IMR-90 (cell line): ENCODE measurements around the gene SULT1B1. TPM values are rescaled to one million over a fixed set of nuclear protein-coding genes. Genes with fewer than 3 reads are reported as not detected.

ENCODE experiments used
- ATAC-seq: fragments of 200-7000 bp; cut with Tn5 transposase; 2 replicates; pipeline ENCODE4 v1.9.1; 2020; ENCODE audit warnings: low read depth, mild to moderate bottlenecking, moderate library complexity
- BruUV-seq: library from RNA; stranded (reverse); fragments of 400-500 nt; replicated peaks from 2 replicates; lab custom pipeline; 2021; lab: Mats Ljungman, UMichigan
- CTCF ChIA-PET: fragments of 300-600 bp; formaldehyde crosslinking; extraction: SDS; loops from one replicate; lab custom pipeline; 2021; ENCODE audit warnings: antibody characterized with exemption; lab: Yijun Ruan, JAX
- POLR2A ChIA-PET: fragments of 300-600 bp; sonication (Branson Sonifier 250); formaldehyde crosslinking; loops from one replicate; lab custom pipeline; 2022; ENCODE audit warnings: antibody characterized with exemption; ENCODE audit not compliant: unreplicated experiment; lab: Charles Lee
- DNase-seq: peaks from one replicate; pipeline ENCODE4 v3.0.0; 2013
- H2AFZ ChIP-seq: replicated peaks from 2 replicates; pipeline ENCODE3; 2013; ENCODE audit warnings: low read length, mild to moderate bottlenecking; ENCODE audit not compliant: poor library complexity
- H2AK5ac ChIP-seq: 2 replicates; pipeline ENCODE4 v1.6.1; 2013; ENCODE audit warnings: low read depth, low read length, inconsistent platforms
- H2AK9ac ChIP-seq: replicated peaks from 2 replicates; pipeline ENCODE3; 2013; ENCODE audit warnings: mild to moderate bottlenecking, low read depth, low read length, moderate library complexity; ENCODE audit not compliant: poor library complexity
- H2BK120ac ChIP-seq: 2 replicates; pipeline ENCODE4 v1.6.1; 2013; ENCODE audit warnings: low read depth, low read length, inconsistent platforms
- H2BK15ac ChIP-seq: 3 replicates; pipeline ENCODE4 v1.6.1; 2013; ENCODE audit warnings: low read depth, low read length, inconsistent platforms
- H2BK20ac ChIP-seq: 2 replicates; pipeline ENCODE4 v1.6.1; 2013; ENCODE audit warnings: low read depth, mild to moderate bottlenecking, inconsistent platforms, low read length, moderate library complexity
- H2BK5ac ChIP-seq: 2 replicates; pipeline ENCODE4 v1.6.1; 2013; ENCODE audit warnings: mild to moderate bottlenecking, low read depth, low read length, inconsistent platforms; ENCODE audit not compliant: poor library complexity, severe bottlenecking
- H3K14ac ChIP-seq: replicated peaks from 2 replicates; pipeline ENCODE4 v1.6.1; 2013; ENCODE audit warnings: low read depth, low read length, inconsistent platforms
- H3K18ac ChIP-seq: 2 replicates; pipeline ENCODE4 v1.6.1; 2013; ENCODE audit warnings: low read depth, low read length, control low read depth
- H3K23ac ChIP-seq: 2 replicates; pipeline ENCODE4 v1.6.1; 2013; ENCODE audit warnings: low read depth, low read length, inconsistent platforms
- H3K27ac ChIP-seq: 2 replicates; pipeline ENCODE4 v1.5.1; 2013; ENCODE audit warnings: mild to moderate bottlenecking, control low read depth, low read length; ENCODE audit not compliant: insufficient read depth
- H3K27me3 ChIP-seq: 2 replicates; pipeline ENCODE4 v1.6.1; 2013; ENCODE audit warnings: low read length; ENCODE audit not compliant: control insufficient read depth, insufficient read depth
- H3K36me3 ChIP-seq: 2 replicates; pipeline ENCODE4 v1.6.1; 2013; ENCODE audit warnings: low read length, mixed read lengths; ENCODE audit not compliant: control insufficient read depth, insufficient read depth
- H3K4ac ChIP-seq: 2 replicates; pipeline ENCODE4 v1.6.1; 2013; ENCODE audit warnings: low read depth, low read length, inconsistent platforms
- H3K4me1 ChIP-seq: 2 replicates; pipeline ENCODE4 v1.6.1; 2013; ENCODE audit warnings: low read length, mixed read lengths; ENCODE audit not compliant: control insufficient read depth, insufficient read depth
- H3K4me2 ChIP-seq: 2 replicates; pipeline ENCODE4 v1.6.1; 2013; ENCODE audit warnings: low read depth, mild to moderate bottlenecking, control low read depth, low read length, moderate library complexity
- H3K4me3 ChIP-seq: 2 replicates; pipeline ENCODE4 v1.5.1; 2013; ENCODE audit warnings: low read depth, mild to moderate bottlenecking, control low read depth, low read length, moderate library complexity; ENCODE audit not compliant: insufficient read depth
- H3K56ac ChIP-seq: 2 replicates; pipeline ENCODE4 v1.6.1; 2013; ENCODE audit warnings: low read length, inconsistent platforms; ENCODE audit not compliant: insufficient read depth; ENCODE audit errors: extremely low read depth
- H3K79me1 ChIP-seq, 2 experiments: 2 replicates each; pipeline ENCODE4 v1.6.1; 2013; ENCODE audit warnings: low read length in 2 of 2, inconsistent platforms in 1 of 2, low read depth in 1 of 2
- H3K9ac ChIP-seq: 2 replicates; pipeline ENCODE4 v1.6.1; 2013; ENCODE audit warnings: low read depth, low read length, control low read depth
- H3K9me1 ChIP-seq: 2 replicates; pipeline ENCODE4 v1.6.1; 2013; ENCODE audit warnings: low read length, inconsistent platforms; ENCODE audit not compliant: insufficient read depth
- H3K9me3 ChIP-seq: 2 replicates; pipeline ENCODE4 v1.6.1; 2013; ENCODE audit warnings: low read length; ENCODE audit not compliant: control insufficient read depth, insufficient read depth
- H4K20me1 ChIP-seq: 2 replicates; pipeline ENCODE4 v1.6.1; 2013; ENCODE audit warnings: low read length, inconsistent platforms; ENCODE audit not compliant: insufficient read depth
- H4K5ac ChIP-seq: 2 replicates; pipeline ENCODE4 v1.6.1; 2013; ENCODE audit warnings: mild to moderate bottlenecking, low read depth, low read length, control low read depth
- H4K8ac ChIP-seq, 2 experiments: 2 replicates each; pipeline ENCODE4 v1.6.1; 2013; ENCODE audit warnings: low read depth in 2 of 2, low read length in 2 of 2, control low read depth in 1 of 2, inconsistent platforms in 1 of 2
- H4K91ac ChIP-seq: 2 replicates; pipeline ENCODE4 v1.6.1; 2013; ENCODE audit warnings: low read depth, low read length, inconsistent platforms; ENCODE audit not compliant: insufficient read depth
- BHLHE40 ChIP-seq: fragments of 150-350 bp; IDR thresholded peaks from 2 replicates; pipeline ENCODE4 v1.6.1; 2016; ENCODE audit warnings: mild to moderate bottlenecking, low read depth, low read length
- CEBPB ChIP-seq: IDR thresholded peaks from 2 replicates; pipeline ENCODE4 v1.6.1; 2012; ENCODE audit warnings: low read depth, low read length, improper control_type of control experiment
- CHD1 ChIP-seq: IDR thresholded peaks from 2 replicates; pipeline ENCODE4 v1.6.1; 2012; ENCODE audit warnings: low read depth, low read length, improper control_type of control experiment
- CTCF ChIP-seq: conservative IDR thresholded peaks from 2 replicates; pipeline ENCODE4 v1.5.1; 2012; ENCODE audit warnings: mild to moderate bottlenecking, low read depth, low read length, improper control_type of control experiment
- ELK1 ChIP-seq: fragments of 150-350 bp; IDR thresholded peaks from 2 replicates; pipeline ENCODE4 v1.6.1; 2016; ENCODE audit warnings: low read depth, mild to moderate bottlenecking, low read length, moderate library complexity, borderline replicate concordance
- FOS ChIP-seq: fragments of 150-350 bp; IDR thresholded peaks from 2 replicates; pipeline ENCODE4 v1.6.1; 2016; ENCODE audit warnings: low read depth, low read length
- MAFK ChIP-seq: IDR thresholded peaks from 2 replicates; pipeline ENCODE4 v1.6.1; 2012; ENCODE audit warnings: low read depth, low read length, improper control_type of control experiment
- MAZ ChIP-seq: IDR thresholded peaks from 2 replicates; pipeline ENCODE4 v1.6.1; 2012; ENCODE audit warnings: low read depth, mild to moderate bottlenecking, low read length, improper control_type of control experiment, moderate library complexity, borderline replicate concordance
- MXI1 ChIP-seq: IDR thresholded peaks from 2 replicates; pipeline ENCODE4 v1.6.1; 2012; ENCODE audit warnings: low read depth, mild to moderate bottlenecking, low read length, moderate library complexity, borderline replicate concordance
- NFE2L2 ChIP-seq: fragments of 150-350 bp; IDR thresholded peaks from 2 replicates; pipeline ENCODE4 v1.6.1; 2016; ENCODE audit warnings: low read depth, mild to moderate bottlenecking, low read length
- POLR2A ChIP-seq: IDR thresholded peaks from 2 replicates; pipeline ENCODE4 v1.6.1; 2012; ENCODE audit warnings: mild to moderate bottlenecking, low read depth, low read length
- RAD21 ChIP-seq: IDR thresholded peaks from 2 replicates; pipeline ENCODE4 v1.6.1; 2012; ENCODE audit warnings: low read length, improper control_type of control experiment
- RCOR1 ChIP-seq: IDR thresholded peaks from 2 replicates; pipeline ENCODE4 v1.6.1; 2012; ENCODE audit warnings: mild to moderate bottlenecking, low read length, improper control_type of control experiment; ENCODE audit not compliant: insufficient replicate concordance
- RFX5 ChIP-seq: IDR thresholded peaks from 2 replicates; pipeline ENCODE4 v1.8.0; 2012; ENCODE audit warnings: low read depth, mild to moderate bottlenecking, low read length, moderate library complexity
- SMC3 ChIP-seq: fragments of 150-350 bp; IDR thresholded peaks from 2 replicates; pipeline ENCODE4 v1.6.1; 2016; ENCODE audit warnings: low read depth, mild to moderate bottlenecking, antibody characterized with exemption, low read length, moderate library complexity
- USF2 ChIP-seq: fragments of 150-350 bp; IDR thresholded peaks from 2 replicates; pipeline ENCODE4 v1.6.1; 2017; ENCODE audit warnings: mild to moderate bottlenecking, antibody characterized with exemption, low read length, low read depth
- dilution Hi-C: fragments of 300-500 bp; cut with HindIII; formaldehyde crosslinking; loops from one replicate; pipeline ENCODE4 v1.14.3; 2018; ENCODE audit warnings: low sequenced_read_pairs; ENCODE audit not compliant: unreplicated experiment
- in situ Hi-C: fragments of 300-500 bp; cut with MboI; formaldehyde crosslinking; loops from 3 replicates; pipeline ENCODE4 v1.14.3; 2019; ENCODE audit warnings: low sequenced_read_pairs, inconsistent platforms, mixed read lengths
- intact Hi-C: fragments of 100-400 bp; cut with micrococcal nuclease; formaldehyde crosslinking; loops from 2 replicates; pipeline ENCODE4 v1.10.0; 2022
- polyA plus RNA-seq, 3 experiments: library from polyadenylated mRNA; depleted of rRNA; stranded (reverse); fragments of >200 nt; gene quantifications; 2 replicates each; pipeline ENCODE4 v1.2.3, GENCODE V29; 2012; ENCODE audit warnings: low replicate concordance in 1 of 3
- total RNA-seq: library from RNA; depleted of rRNA; stranded (reverse); fragments of >200 nt; gene quantifications from 2 replicates; pipeline ENCODE4 v1.2.3, GENCODE V29; 2012

Gene SULT1B1
- total and polyA plus RNA-seq, 2 of the 4 experiments (the other 2 are of a cell fraction): 0.05 to 0.18 TPM

- no peak overlapping the region for H3K27ac ChIP-seq
- no peak overlapping the region for H3K56ac ChIP-seq
- H4K91ac ChIP-seq: no peak overlapping the region
- ATAC-seq (no peak), DNase-seq (no peak)
- H2BK120ac ChIP-seq: no peak overlapping the region
- TF ChIP-seq POLR2A: no peak
- no peak for TF ChIP-seq NFE2L2
- no peak for TF ChIP-seq USF2
- TF ChIP-seq MAFK: no peak
- no peak for TF ChIP-seq RCOR1
- no peak for TF ChIP-seq SMC3
- no peak for TF ChIP-seq FOS
- TF ChIP-seq CEBPB: no peak
- TF ChIP-seq MAZ: no peak
- no peak for TF ChIP-seq BHLHE40
- TF ChIP-seq ELK1: no peak
- TF ChIP-seq CHD1: no peak
- no peak for TF ChIP-seq RAD21
- TF ChIP-seq CTCF: no peak
- no peak for TF ChIP-seq RFX5
- no peak for TF ChIP-seq MXI1
- no peak overlapping the region for H2AK5ac ChIP-seq
- no peak overlapping the region for H4K5ac ChIP-seq
- H3K4me2 ChIP-seq: no peak overlapping the region
- POLR2A ChIA-PET: no interaction called here
- H3K4ac ChIP-seq: no peak overlapping the region
- CTCF ChIA-PET: no interaction called here
- dilution Hi-C loops: no loop called here
- no peak overlapping the region for H2BK5ac ChIP-seq
- H3K9me3 ChIP-seq: no peaks in the 10 kb centered on the region
- no peak overlapping the region for H2AK9ac ChIP-seq
- H3K4me3 ChIP-seq: no peak overlapping the region
- H3K14ac ChIP-seq: no peak overlapping the region
- no peaks in the 10 kb centered on the region for H3K79me1 ChIP-seq
- no peak overlapping the region for H2BK20ac ChIP-seq
- no peak overlapping the region for H2AFZ ChIP-seq
- H4K8ac ChIP-seq: no peak overlapping the region
- H3K18ac ChIP-seq: no peak overlapping the region
- H4K20me1 ChIP-seq: no peaks in the 10 kb centered on the region
- H3K23ac ChIP-seq: no peak overlapping the region
- no peaks in the 10 kb centered on the region for H3K27me3 ChIP-seq
- H3K4me1 ChIP-seq: no peaks in the 10 kb centered on the region
- no peaks in the 10 kb centered on the region for H3K9me1 ChIP-seq
- BruUV-seq: no TSS peak
- intact Hi-C loops: no loop called here
- H3K9ac ChIP-seq: no peak overlapping the region
- no peak overlapping the region for H2BK15ac ChIP-seq
- no peaks in the 10 kb centered on the region for H3K36me3 ChIP-seq
- in situ Hi-C loops: no loop called here
Measured at GRCh38 chr4:69793732-69794131, 33.3 kb upstream of the SULT1B1 start.
